Activated naive CD4-positive, alpha-beta T cell (primary cell): ENCODE measurements around the gene SNIP1.
"Not testable (repeated sequence)": the region's sequence is repeated elsewhere in the genome, so short reads cannot be mapped to it uniquely, and the experiment has no call there.

Experiments used
- DNase-seq, 4 experiments: peaks; one replicate each; lab custom pipeline; 2025; lab: John Stamatoyannopoulos, UW

The SNIP1 gene, protein sequence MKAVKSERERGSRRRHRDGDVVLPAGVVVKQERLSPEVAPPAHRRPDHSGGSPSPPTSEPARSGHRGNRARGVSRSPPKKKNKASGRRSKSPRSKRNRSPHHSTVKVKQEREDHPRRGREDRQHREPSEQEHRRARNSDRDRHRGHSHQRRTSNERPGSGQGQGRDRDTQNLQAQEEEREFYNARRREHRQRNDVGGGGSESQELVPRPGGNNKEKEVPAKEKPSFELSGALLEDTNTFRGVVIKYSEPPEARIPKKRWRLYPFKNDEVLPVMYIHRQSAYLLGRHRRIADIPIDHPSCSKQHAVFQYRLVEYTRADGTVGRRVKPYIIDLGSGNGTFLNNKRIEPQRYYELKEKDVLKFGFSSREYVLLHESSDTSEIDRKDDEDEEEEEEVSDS

DNA sequence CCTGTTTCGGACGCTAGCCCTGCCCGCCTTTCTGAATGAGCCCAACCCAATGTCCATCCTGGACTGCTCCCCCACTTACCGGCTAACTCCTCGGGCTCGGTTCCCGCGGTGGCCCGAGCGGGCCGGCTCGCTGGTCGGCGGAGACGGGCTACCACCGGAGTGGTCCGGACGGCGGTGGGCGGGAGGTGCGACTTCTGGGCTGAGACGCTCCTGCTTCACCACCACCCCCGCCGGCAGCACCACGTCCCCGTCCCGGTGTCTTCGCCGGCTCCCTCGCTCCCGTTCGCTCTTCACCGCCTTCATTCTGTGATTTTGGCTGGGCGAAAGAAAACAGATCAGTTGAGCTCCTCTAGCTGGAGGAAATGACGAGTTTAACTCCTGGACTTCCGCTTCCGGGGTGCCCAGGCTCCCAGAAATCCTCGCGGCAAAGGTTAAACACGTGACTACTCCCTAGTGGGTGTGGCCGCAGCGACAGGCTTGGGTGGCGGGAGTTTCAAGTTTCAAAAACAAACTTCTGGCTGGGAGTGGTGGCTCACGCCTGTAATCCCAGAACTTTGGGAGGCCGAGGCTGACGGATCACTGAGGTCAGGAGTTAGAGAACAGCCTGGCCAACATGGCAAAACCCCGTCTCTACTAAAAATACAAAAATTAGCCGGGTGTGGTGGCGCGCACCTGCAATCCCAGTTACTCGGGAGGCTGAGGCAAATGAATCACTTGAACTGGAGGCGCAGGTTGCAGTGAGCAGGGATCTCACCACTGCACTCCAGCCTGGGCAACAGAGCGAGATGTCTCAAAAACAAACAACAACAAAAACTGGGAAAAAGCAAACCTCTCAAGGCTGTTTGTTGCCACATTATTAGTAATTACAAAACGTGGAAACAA lies at the start of gene SNIP1:
SNIP1 (minus strand) TSS at position 367 of the 882 bp plus-strand sequence; CDS start at position 303, 64 bp downstream.
- peak; percentile 60 to 83 (median 76) for DNase-seq

DNA sequence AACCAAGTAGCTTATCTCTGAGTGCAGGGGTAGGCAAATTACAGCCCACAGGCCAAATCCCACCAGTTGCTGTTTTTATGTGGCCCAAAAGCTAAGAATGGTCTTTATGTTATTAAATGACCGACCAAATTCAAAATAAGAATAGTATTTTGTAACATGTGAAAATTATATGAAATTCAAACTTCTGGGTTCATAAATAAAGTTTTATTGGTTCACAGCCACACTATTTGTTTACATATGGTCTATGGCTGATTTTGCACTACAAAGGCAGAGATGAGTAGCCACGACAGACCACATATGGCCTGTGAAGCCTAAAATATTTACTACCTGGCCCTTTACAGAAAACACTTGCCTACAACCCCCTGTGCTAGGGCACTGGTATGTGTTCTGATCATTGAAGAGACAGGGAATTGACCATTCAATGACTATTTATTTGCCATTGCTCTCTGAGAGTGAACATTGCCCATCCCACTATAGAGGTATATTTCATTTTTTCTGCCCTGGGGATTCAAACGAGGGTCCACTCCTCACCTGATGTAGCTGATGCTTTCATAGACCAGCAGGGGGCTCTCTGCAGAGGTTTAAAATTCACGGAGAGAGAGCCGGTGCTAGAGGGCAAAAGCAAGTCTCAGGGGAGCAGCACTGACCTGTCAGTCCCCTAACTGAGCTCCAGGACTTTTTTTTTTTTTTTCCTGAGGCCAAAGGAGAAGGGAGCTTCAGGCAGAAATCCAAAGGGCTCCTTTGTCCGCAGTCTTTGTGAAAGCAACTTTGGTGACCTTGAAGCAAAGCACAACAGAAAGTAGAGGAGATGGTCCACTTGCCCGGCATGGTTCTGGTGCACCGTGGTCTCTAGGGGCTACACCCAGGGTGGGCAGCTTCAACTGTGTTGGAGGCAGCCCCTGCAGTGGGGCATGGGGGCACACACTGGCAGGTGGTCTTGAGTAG lies 48.9 kb upstream of the SNIP1 start:
- peak in 1 of 4 experiments; percentile 2 for DNase-seq

DNA sequence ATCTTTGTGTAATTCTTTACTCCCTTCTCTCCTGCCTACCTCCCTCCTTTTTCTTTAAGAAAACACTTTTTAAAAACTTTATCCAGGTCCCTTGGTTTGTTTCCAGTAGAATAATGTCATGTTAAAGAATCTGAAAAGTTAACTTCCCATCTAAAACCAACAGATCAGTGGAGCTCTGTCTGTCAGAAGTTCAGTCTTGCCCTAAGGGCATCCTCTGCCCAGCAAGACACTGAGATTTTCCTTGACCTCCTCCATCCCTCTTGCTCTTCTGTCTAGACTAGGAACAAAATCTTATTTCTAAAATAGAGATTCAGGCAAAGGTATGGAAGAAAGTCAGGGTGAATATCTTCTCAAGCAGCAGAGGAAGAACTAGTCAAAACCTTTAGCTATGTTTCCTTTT lies 47.3 kb upstream of the SNIP1 start:
- DNase-seq = no peak

DNA sequence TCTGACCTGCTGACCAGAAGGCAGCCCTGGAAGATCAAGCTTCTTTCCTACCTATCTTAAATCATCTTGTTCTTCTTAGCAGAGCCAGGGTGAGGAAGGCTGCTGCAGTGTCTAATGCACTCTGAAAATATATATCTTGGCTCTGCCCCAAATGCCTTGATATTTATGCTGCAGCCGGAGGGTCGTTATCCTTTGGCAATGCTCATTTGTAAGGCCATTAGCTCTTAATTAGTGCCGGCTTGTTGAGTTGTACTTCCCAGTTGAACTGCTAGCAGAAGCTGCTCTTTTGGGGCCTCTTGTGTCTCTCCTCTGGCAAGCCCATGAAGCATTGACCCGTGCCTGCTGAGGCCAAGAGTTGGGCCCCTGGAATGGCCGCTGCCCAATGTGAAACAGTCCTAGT lies 45.8 kb upstream of the SNIP1 start:
- no peak for DNase-seq

DNA sequence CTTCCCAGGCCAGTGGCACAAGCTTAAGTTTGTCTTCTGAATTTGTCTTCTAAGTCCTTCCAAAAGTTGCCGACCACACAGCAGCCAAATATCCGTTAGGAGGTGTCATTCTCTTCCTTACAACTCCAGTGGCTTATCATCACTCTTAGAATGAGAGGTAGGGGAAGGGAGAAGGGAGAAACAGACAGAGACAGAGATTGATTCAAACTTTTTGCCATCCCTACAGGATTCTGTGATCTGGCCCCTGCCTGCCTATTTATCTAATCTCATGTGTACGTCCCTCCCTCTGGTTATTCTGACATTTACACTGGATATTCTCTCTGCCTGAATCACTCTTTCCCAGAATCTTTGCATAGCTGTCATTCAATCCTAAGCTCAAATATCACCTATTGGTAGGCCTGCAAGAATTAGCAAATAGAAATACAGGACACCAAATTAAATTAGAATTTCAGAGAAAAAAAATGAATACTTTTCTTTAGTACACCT lies 42.1 kb upstream of the SNIP1 start:
- no peak for DNase-seq

DNA sequence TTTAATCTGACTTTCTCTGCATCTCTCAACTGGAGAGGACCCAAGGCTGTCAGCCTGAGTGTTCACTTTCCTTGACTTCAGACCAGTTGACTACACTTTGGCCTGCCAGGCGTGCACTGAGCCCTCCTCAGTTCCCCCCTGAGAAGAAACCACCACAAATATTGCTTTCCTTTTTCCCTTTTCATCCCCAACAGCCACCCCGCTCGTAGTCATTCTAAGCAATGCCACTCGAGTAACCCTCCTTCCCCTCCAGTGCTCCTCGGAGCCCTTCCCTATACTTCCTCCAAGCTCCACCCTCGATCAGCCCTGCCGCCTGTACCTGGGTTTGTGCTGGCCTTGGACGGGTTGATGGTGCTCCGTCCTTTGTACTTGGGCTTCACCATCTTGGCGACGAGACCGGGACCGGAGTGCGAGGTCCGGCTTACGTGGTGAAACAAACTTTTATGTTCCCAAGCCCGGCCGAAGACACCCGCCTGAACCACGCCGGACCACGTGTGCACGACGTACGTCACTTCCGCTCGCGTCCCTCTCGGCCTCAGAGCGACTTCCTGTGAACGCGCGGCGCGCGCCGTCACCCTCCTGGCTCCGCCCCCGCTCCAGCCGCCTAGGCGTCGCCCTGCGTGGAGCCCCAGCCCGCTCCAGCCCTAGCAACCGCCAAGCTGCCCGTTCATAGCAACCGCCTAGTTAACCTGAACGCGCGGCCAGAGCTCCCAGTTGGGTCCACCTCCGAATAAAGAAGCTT lies 41.5 kb upstream of the SNIP1 start, which contains the start of gene GNL2:
GNL2 (minus strand) TSS at position 498 of the 742 bp plus-strand sequence; CDS start at position 383, 115 bp downstream.
- peak; percentile 84 to 93 (median 87) for DNase-seq

DNA sequence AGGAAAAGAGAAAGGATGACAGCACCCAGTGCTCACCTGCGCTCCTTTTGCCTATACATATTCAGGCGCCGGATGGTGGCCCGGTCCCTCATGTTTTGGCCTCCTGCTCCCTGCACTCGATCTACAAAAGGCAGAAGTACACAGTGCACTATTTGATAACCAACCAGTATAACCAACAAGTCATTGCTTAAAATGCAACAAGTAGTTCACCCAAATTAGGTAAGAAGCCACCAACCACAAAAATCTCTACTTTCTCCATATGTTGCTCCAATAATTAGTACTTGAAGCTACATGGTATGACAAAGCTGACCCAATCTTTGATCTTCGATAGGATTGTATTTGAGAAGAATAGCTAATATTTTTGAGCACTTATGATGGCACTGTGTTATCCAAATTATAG lies 39.6 kb upstream of the SNIP1 start:
- no peak for DNase-seq

DNA sequence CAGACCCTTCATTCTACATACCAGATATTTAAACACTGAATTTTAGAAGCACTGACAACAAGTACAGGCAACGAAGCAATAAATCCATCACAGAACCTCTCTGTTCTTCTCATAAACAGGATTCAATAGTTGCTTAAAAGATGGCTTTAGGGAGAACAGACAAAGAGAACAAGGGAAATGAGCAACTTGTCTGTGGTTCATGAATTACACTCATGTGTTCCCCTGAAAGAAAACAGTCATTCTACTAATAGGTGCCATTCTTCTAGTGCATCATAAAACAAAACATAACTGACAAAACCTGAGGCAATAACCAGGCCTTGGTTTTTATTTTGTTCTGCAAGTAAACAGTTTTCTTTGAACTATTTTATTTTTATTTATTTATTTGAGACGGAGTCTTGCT lies 34.8 kb upstream of the SNIP1 start:
- no peak for DNase-seq

DNA sequence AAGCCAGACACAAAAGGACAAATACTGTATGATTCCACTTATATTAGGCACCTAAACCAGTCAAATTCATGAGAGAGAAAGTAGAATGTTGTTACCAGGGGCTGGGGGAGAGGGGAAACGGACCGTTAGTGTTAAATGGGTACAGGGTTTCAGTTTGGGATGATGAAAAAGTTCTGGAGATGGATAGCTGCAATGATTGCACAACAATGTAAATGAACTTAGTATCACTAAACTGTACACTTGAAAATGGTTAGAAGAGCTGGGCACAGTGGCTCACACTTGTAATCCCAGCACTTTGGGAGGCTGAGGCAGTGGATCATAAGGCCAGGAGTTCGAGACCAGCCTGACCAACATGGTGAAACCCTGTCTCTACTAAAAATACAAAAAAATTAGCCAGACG lies 30.5 kb upstream of the SNIP1 start:
- not testable (repeated sequence) for DNase-seq

DNA sequence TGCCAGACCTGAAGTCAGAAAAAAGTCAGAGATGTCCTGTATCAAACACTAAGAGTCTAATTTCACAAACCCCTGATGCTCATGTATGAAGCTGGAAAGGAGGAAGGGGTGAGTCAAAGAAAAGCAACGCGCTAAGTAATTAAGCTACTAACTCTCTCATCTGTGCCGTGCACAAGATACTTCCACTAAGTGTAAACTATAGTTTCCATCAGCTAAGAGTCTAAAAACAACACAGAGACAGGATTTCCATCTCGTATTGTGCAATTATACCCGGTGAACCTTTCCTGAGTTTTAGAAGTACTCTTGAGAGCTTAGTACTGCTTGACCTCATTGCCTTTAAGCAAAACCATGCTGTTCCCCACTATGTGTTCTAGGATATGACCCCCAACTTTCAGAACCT lies 21.6 kb upstream of the SNIP1 start:
- no peak for DNase-seq

DNA sequence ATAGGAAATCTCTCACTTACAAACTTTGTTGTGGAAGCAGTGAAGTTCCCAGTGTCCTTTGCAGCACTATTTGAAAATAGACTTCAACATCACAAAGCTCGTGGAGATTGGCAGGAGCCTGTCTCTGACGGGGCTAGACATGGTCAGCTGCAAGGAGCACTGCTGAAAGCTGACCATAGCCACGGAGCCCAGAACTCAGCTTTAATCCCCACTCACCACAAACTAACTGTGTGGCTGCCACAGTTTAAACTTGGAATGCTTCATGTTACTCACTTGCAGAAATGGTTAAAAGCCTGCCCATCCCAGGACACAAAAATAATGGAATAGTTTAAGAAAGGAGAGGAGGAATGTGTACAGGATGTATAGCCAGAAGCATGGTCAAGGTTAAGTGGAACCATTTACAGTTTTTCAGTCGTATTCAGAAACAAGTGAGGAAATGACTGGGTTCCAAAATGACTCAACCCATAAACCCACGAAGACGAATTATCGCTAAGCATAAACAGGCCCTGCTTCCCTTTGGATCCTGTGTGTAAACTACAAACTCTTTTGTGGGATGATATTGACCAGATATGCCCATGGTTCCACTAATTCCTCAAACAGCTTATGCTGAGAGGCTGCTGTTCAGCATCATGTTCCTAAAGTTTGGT lies 20.9 kb upstream of the SNIP1 start:
- DNase-seq = no peak

DNA sequence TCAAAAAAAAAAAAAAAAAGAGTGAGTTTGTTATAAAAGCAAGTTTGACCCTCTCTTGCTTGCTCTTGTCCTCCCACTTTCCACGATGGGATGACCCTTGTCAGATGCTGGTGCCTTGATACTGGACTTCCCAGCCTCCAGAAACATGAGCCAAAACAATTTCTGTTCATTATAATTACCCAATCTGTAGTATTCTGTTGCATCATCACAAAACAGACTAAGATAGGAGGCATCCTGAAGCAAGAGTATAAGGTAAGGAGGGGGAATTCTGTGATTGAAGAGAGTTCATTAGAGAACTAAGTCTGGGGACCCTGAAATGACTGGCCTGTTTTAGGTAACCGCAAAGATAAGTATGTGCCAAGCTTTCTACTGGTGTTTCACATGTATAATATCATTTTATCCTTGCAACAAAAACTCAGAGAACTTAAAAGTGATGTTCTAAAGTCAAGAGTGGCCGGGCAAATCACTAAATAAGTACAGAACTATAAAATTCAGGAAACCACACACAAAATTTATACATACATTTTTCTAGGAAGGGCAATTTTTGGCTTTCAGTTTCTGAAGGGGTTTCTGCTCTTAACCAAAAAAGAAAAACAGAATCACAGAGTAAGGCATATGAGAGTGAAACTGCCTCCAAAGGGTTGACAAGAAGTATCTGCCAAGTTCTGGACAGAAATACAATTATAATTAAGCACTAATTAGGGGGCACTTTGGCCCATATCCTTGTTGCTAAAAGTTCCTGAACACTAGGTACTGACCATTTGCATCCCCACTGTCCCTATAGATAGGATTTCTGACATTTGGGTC lies 16.6 kb upstream of the SNIP1 start:
- no peak for DNase-seq

DNA sequence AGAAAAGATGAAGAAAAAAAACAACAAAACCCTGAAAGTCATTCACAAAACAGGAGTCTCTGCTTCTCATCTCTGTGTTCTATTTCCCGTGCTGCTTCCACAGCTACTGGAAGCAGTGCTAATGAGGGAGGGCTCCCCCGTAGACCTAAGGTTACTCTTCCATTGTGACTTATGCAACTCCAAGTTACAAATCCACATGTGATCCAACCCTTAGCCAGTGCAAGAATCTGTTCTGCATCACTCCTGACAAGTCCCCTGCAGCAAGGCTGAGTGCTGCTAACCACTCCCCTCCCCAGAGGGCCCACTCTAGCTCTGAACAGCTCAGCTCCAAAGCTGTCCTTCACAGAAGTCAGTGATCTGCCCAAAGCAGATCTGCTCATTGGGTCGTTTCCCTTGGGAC lies 12.9 kb upstream of the SNIP1 start:
- DNase-seq = no peak

DNA sequence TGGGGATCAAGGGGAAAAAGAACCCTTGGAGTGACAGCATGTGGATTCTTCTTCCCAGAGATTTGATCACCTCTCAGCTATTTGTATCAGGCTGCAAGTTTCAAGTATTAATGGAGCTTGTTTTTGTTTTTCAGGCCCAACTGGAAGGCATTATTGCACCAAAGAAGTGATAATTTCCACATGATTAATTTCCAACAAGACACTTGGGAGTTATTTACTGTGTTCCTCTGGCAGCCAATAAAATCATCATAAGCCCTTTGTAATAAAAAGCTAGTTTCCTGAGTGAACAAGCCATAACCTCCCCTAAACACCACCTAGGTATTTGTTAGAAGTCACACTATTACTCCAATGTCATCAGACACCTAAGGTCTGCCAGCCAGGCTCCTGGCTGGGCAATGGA lies 10.8 kb upstream of the SNIP1 start:
- DNase-seq = no peak

DNA sequence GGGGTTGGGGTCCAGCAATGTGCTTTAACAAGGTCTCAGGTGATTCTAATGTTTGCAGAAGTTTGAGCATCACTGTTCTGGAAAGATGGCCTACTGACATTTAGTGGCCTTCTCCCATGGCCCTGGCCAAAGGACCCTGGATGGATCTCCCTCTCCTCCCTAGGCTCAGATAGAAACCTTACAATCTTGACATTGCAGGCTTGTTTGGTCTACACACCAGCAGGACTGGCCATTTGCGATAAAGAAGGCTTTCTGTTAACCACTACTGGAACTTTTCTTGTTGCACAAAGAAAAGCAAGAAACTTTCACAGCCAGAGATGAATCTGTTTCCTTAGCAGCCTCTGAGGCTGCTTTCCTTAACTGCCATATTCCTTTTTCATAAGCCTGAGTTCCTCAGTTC lies 8.9 kb upstream of the SNIP1 start:
- DNase-seq = no peak

DNA sequence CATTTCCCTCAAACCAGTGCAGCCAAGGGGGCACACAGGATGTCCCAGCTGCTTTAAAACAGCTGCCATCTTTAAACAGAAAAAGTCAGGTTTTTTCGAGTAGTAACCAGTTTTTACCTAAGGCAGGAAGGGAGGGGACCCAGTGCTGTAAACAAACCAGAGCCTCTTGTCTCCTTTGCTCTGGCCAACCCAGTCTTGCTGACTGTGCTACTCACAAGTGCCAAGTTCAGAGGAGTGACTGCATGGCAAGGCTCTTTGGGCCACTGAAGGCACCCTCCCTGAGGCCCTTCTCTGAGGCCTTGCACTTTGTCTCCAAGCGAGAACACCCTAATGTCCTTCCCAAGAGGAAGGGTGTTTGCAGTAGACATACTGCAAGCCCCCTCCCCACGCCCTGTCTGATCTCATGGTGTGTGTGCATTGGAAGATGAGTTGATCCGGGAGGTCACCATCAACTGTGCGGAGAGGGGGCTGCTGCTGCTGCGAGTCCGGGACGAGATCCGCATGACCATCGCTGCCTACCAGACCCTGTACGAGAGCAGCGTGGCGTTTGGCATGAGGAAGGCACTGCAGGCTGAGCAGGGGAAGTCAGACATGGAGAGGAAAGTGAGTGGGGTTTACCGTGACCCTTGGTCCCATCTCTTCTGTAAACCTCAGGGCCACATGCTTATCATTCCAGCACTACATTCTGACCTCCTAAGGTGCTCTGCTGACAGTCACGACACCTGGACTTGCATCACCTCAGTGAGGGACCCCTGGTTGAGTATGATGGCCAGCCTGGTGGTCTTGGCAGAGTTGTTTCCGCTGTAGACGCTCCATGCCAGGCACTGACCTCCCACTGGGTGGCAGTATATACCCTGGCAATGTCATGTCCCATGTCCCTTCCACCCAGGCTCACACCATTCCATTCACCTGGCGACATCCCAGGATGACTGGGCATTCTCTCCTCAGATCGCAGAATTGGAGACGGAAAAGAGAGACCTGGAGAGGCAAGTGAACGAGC lies 7.3 kb upstream of the SNIP1 start:
- DNase-seq = no peak

DNA sequence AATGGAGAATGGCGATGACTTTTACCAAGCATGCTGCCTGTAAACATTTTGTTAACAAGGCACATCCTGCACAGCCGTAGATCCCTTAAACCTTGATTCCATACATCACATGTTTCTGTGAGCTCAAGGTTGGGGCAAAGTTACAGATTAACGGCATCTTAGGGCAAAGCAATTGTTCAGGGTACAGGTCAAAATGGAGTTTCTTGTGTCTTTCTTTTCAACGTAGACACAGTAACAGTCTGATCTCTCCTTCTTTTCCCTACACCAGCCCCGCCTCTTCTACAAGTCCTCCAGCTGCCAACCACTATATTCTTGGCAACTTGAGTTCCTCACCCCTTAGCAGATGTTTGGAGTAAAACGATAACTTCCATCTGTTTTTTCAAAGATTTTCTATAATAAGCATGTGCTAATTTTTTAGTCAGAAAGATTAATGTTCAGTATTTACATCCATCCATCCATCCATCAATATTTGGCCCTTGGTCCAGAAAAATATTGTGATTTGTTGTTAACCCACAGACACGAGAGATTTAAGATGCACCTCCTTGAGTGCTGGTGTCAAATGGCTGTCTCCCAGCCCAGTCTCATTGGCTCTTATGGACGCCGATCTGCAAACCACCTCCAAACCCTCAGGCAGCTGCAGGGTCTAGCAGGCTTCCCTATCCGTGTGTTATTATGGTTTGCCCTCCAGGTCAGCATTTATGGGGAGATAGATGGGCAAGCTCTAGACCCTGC lies 6.5 kb upstream of the SNIP1 start:
- no peak for DNase-seq

DNA sequence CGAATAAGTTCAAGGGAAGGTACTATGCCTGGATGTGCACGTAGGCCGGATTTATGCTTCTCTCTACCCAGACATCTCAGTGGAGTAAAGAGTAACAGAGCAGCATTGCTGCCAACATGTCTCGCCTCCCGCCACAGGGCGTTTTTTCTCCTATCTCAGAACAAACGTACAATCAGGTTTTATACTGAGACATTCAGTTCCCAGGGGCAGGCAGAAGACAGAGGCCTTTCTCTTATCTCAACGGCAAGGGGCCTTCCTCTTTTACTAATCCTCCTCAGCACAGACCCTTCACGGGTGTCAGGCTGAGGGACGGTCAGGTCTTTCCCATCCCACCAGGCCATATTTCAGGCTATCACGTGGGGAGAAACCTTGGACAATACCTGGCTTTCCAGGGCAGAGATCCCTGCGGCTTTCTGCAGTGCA lies 5.9 kb upstream of the SNIP1 start:
- not testable (repeated sequence) for DNase-seq
